ENCODE data around the gene EYS. TPM values are rescaled to one million over a fixed set of nuclear protein-coding genes. Genes with fewer than 3 reads are reported as not detected.

Gene EYS
- total and polyA plus RNA-seq, 2 of the 13 experiments (the other 11 are each of a cell fraction or from before 2014, with no cell fraction given) = 0.04 to 0.07 TPM

- TF ChIP-seq ZHX1 (CRISPR knock-in tag; IDR thresholded peaks at IDR 0.05; ENCODE audit: low read depth) = no peak
- no peak for TF ChIP-seq PCBP2 (optimal IDR thresholded peaks at IDR 0.05; ENCODE audit: low read depth, low read length, poor library complexity, severe bottlenecking)
- TF ChIP-seq ZNF75D (CRISPR knock-in tag; IDR thresholded peaks at IDR 0.05; ENCODE audit: borderline replicate concordance) = no peak
- TF ChIP-seq FOXP1 (IDR thresholded peaks at IDR 0.05) = no peak
- peak; percentile 9; the same call in 1 of the 2 replicates for TF ChIP-seq FOXP1 (CRISPR knock-in tag; IDR thresholded peaks at IDR 0.05)
- no peak for TF ChIP-seq HMG20A (CRISPR knock-in tag; IDR thresholded peaks at IDR 0.05; ENCODE audit: borderline replicate concordance)
- no peak for TF ChIP-seq ZNF232 (CRISPR knock-in tag; IDR thresholded peaks at IDR 0.05; ENCODE audit: borderline replicate concordance)
- TF ChIP-seq SOX5 (CRISPR knock-in tag; IDR thresholded peaks at IDR 0.05; ENCODE audit: borderline replicate concordance) = peak; percentile 12; the same call in 1 of the 2 replicates
- no peak for TF ChIP-seq ZNF124 (CRISPR knock-in tag; IDR thresholded peaks at IDR 0.05)
- no peak for TF ChIP-seq ZNF296 (CRISPR knock-in tag; conservative IDR thresholded peaks at IDR 0.05)
- TF ChIP-seq NBN (conservative IDR thresholded peaks at IDR 0.05) = no peak
- no peak for TF ChIP-seq ZNF83 (CRISPR knock-in tag; IDR thresholded peaks at IDR 0.05; ENCODE audit: borderline replicate concordance)
- no peak for TF ChIP-seq ZNF460 (CRISPR knock-in tag; IDR thresholded peaks at IDR 0.05; ENCODE audit: borderline replicate concordance)
Observed at GRCh38 chr6:64258302-64258701, 1448.7 kb downstream of the EYS start (continued).

GRCh38 chr6:64257586-64257985 is 1449.4 kb downstream of the EYS start:
- H3K36me3 ChIP-seq (replicated peaks in 1 of 2; ENCODE audit: control insufficient read depth in 1 of 2, insufficient read depth in 2 of 2, low read length in 2 of 2) = no peaks in the 10 kb centered on the region
- no peak overlapping the region for H3K4me3 ChIP-seq (replicated peaks in 1 of 3; ENCODE audit: insufficient read depth in 1 of 3, low read depth in 2 of 3, low read length in 3 of 3)
- no peaks in the 10 kb centered on the region for H4K20me1 ChIP-seq (ENCODE audit: insufficient read depth, low read length)
- no peak overlapping the region for H3K27ac ChIP-seq (ENCODE audit: extremely low read length, insufficient read depth, low read length)
- no peak overlapping the region for H2AFZ ChIP-seq (ENCODE audit: low read length)
- no peaks in the 10 kb centered on the region for H3K27me3 ChIP-seq (ENCODE audit: control insufficient read depth in 1 of 2, insufficient read depth in 2 of 2, low read length in 2 of 2)
- no peak overlapping the region for H3K4me2 ChIP-seq (ENCODE audit: low read depth, low read length)
- peaks cover 21% of the 10 kb centered on the region for H3K4me1 ChIP-seq (ENCODE audit: insufficient read depth, low read length)
- in situ Hi-C loops (cut with HindIII; ENCODE audit: extremely low pct_ligation_motif_present, low pct_unique_long_range_greater_than_20kb) (no loop called here), intact Hi-C loops (cut with micrococcal nuclease; ENCODE audit: unreplicated experiment) (no loop called here)
- no peak for DNase-seq (ENCODE audit: low spot score)
- TF ChIP-seq ZNF563 (CRISPR knock-in tag; IDR thresholded peaks at IDR 0.05) (no peak), CREB1 (IDR thresholded peaks at IDR 0.05) (peak; percentile 87), CREB1 (CRISPR knock-in tag; IDR thresholded peaks at IDR 0.05) (no peak), FLYWCH1 (CRISPR knock-in tag; IDR thresholded peaks at IDR 0.05) (no peak), TRIM22 (IDR thresholded peaks at IDR 0.05) (no peak)
- no peak overlapping the region for H3K9ac ChIP-seq (ENCODE audit: insufficient read depth, low read depth, low read length)
- H3K79me2 ChIP-seq (ENCODE audit: insufficient read depth, low read length) = no peaks in the 10 kb centered on the region
- CTCF ChIA-PET (ENCODE audit: low intra/inter-chr PET ratio, low total read pairs) = no interaction called here
- FAIRE-seq = no peak
- 55% methylated on average over 3 of the region's 3 CpGs for WGBS (ENCODE audit: low lambda C conversion rate)
- BruUV-seq (replicated peaks) = no TSS peak
- H3K9me3 ChIP-seq (ENCODE audit: low read length) = no peaks in the 10 kb centered on the region
- no peak for ATAC-seq
- POLR2A ChIA-PET = no interaction called here

Measured in HepG2 (cell line).